Parathyroid adenoma (tissue), 2 donors: ENCODE results near the gene FSTL4.

Experiments used
- H2AFZ ChIP-seq: fragments of 300-600 bp; sonication (generic); one replicate; pipeline ENCODE4 v1.7.0; 2017; ENCODE audit warnings: antibody characterized with exemption, mild to moderate bottlenecking
- H3K27ac ChIP-seq: fragments of 300-600 bp; sonication (generic); one replicate; pipeline ENCODE4 v1.7.0; 2017
- H3K27me3 ChIP-seq: fragments of 300-600 bp; sonication (generic); one replicate; pipeline ENCODE4 v1.7.0; 2017; ENCODE audit warnings: low read length; ENCODE audit not compliant: control insufficient read depth, insufficient read depth
- H3K36me3 ChIP-seq: fragments of 300-600 bp; sonication (generic); one replicate; pipeline ENCODE4 v1.7.0; 2017; ENCODE audit warnings: low read length; ENCODE audit not compliant: control insufficient read depth, insufficient read depth
- H3K4me1 ChIP-seq: fragments of 300-600 bp; sonication (generic); one replicate; pipeline ENCODE4 v1.7.0; 2017; ENCODE audit warnings: control low read depth
- H3K4me2 ChIP-seq: fragments of 300-600 bp; sonication (generic); one replicate; pipeline ENCODE4 v1.7.0; 2017; ENCODE audit warnings: low read length
- H3K4me3 ChIP-seq: fragments of 300-600 bp; sonication (generic); one replicate; pipeline ENCODE4 v1.7.0; 2017; ENCODE audit warnings: low read depth, low read length
- H3K79me2 ChIP-seq: fragments of 300-600 bp; sonication (generic); one replicate; pipeline ENCODE4 v1.7.0; 2017; ENCODE audit warnings: control low read depth
- H3K9ac ChIP-seq: fragments of 300-600 bp; sonication (generic); one replicate; pipeline ENCODE4 v1.7.0; 2017; ENCODE audit warnings: mild to moderate bottlenecking
- H3K9me3 ChIP-seq: fragments of 300-600 bp; sonication (generic); one replicate; pipeline ENCODE4 v1.7.0; 2017; ENCODE audit warnings: low read length; ENCODE audit not compliant: control insufficient read depth
- CTCF ChIP-seq: fragments of 300-600 bp; sonication (generic); IDR thresholded peaks from one replicate; pipeline ENCODE4 v1.7.0; 2017; ENCODE audit warnings: antibody characterized with exemption, mild to moderate bottlenecking
- donor health status: primary hyperparathyroidism.

Gene FSTL4

GRCh38 chr5:133267601-133268000, 344.7 kb downstream of the FSTL4 start:
- H2AFZ ChIP-seq = no peak overlapping the region
- H3K4me2 ChIP-seq = no peak overlapping the region
- H3K9ac ChIP-seq = no peak overlapping the region
- no peak overlapping the region for H3K27ac ChIP-seq
- H3K27me3 ChIP-seq = no peaks in the 10 kb centered on the region
- TF ChIP-seq CTCF = no peak
- no peaks in the 10 kb centered on the region for H3K4me1 ChIP-seq
- no peaks in the 10 kb centered on the region for H3K9me3 ChIP-seq
- no peaks in the 10 kb centered on the region for H3K79me2 ChIP-seq
- H3K36me3 ChIP-seq = no peaks in the 10 kb centered on the region
- H3K4me3 ChIP-seq = no peak overlapping the region

GRCh38 chr5:133266966-133267365, 345.4 kb downstream of the FSTL4 start:
- Histone ChIP-seq H3K79me2 (no peaks in the 10 kb centered on the region), H2AFZ (no peak overlapping the region), H3K9me3 (no peaks in the 10 kb centered on the region), H3K4me1 (no peaks in the 10 kb centered on the region), H3K27ac (no peak overlapping the region), H3K9ac (no peak overlapping the region), H3K4me2 (no peak overlapping the region), H3K36me3 (no peaks in the 10 kb centered on the region), H3K27me3 (no peaks in the 10 kb centered on the region), H3K4me3 (no peak overlapping the region)
- no peak for TF ChIP-seq CTCF

DNA sequence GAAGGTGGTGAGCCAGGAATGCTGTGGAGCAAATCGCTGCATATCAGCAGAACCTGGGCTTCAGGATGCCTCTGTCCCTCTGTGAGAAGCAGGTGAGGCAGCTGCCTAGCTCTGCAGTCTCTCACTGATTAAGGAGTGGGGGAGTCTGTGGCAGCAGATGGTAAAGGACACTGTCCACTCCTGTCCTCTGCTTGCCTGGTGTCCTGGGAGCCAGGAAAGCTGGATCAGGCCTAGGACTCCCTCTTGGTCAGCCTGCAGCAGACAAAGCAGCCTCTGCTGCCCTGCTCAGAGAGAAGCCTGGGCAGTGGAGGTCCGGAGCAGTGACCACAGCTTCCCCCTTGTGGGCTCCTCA, 345.8 kb downstream of the FSTL4 start:
- H3K79me2 ChIP-seq = no peaks in the 10 kb centered on the region

GRCh38 chr5:133265720-133266526, 346.4 kb downstream of the FSTL4 start:
- Histone ChIP-seq H3K9me3 (no peaks in the 10 kb centered on the region), H3K4me2 (no peak overlapping the region), H3K79me2 (no peaks in the 10 kb centered on the region), H3K27ac (no peak overlapping the region), H3K4me1 (no peaks in the 10 kb centered on the region), H3K4me3 (no peak overlapping the region), H2AFZ (no peak overlapping the region), H3K27me3 (no peaks in the 10 kb centered on the region), H3K36me3 (no peaks in the 10 kb centered on the region), H3K9ac (no peak overlapping the region)
- no peak for TF ChIP-seq CTCF

More for the DNA sequence above, 345.8 kb downstream of the FSTL4 start:
- Histone ChIP-seq H2AFZ (no peak overlapping the region), H3K36me3 (no peaks in the 10 kb centered on the region), H3K27me3 (no peaks in the 10 kb centered on the region), H3K9ac (no peak overlapping the region), H3K9me3 (no peaks in the 10 kb centered on the region), H3K4me3 (no peak overlapping the region), H3K4me2 (no peak overlapping the region), H3K4me1 (no peaks in the 10 kb centered on the region), H3K27ac (no peak overlapping the region)
- TF ChIP-seq CTCF = no peak

GRCh38 chr5:133265257-133265656, 347.1 kb downstream of the FSTL4 start:
- Histone ChIP-seq H3K4me3 (no peak overlapping the region), H3K4me1 (no peaks in the 10 kb centered on the region), H2AFZ (no peak overlapping the region), H3K9ac (no peak overlapping the region), H3K79me2 (no peaks in the 10 kb centered on the region), H3K27ac (no peak overlapping the region), H3K4me2 (no peak overlapping the region), H3K36me3 (no peaks in the 10 kb centered on the region), H3K27me3 (no peaks in the 10 kb centered on the region), H3K9me3 (no peaks in the 10 kb centered on the region)
- no peak for TF ChIP-seq CTCF
